ENCODE measurements around the gene PTPN13. TPM values are rescaled to one million over a fixed set of nuclear protein-coding genes. Genes with fewer than 3 reads are reported as not detected.

PTPN13 gene
- total RNA-seq, 2 experiments from 2014 or later, result 3.9 to 4.1 TPM

GRCh38 chr4:86579941-86580340 lies 14.2 kb upstream of the PTPN13 start:
- no peak overlapping the region for H3K27ac Mint-ChIP-seq
- ATAC-seq (ENCODE audit: poor library complexity) (no peak), DNase-seq (no peak)
- no peak for TF ChIP-seq CTCF (IDR thresholded peaks at IDR 0.05)
- CTCF ChIA-PET, result no interaction called here
- no peak overlapping the region for H3K27ac ChIP-seq (ENCODE audit: low read depth in 1 of 2, low read length in 2 of 2)
- intact Hi-C loops (cut with DNase I, micrococcal nuclease), result no loop called here
- H3K4me3 Mint-ChIP-seq, result no peak overlapping the region
- H3K36me3 Mint-ChIP-seq (ENCODE audit: low read depth), result no peaks in the 10 kb centered on the region
- no peaks in the 10 kb centered on the region for H3K4me1 Mint-ChIP-seq (ENCODE audit: low read depth)
- H3K27me3 ChIP-seq (ENCODE audit: control insufficient read depth in 1 of 2, insufficient read depth in 2 of 2, low read length in 2 of 2), result no peaks in the 10 kb centered on the region
- no peaks in the 10 kb centered on the region for H3K36me3 ChIP-seq (ENCODE audit: insufficient read depth, low read length)
- H3K4me3 ChIP-seq (ENCODE audit: low read length), result no peak overlapping the region
- no peaks in the 10 kb centered on the region for H3K27me3 Mint-ChIP-seq
- H3K9me3 Mint-ChIP-seq, result no peaks in the 10 kb centered on the region
- no peaks in the 10 kb centered on the region for H3K9me3 ChIP-seq (ENCODE audit: control insufficient read depth in 1 of 2, insufficient read depth in 1 of 2, low read length in 2 of 2)
- POLR2A ChIA-PET, result no interaction called here
- H3K4me1 ChIP-seq (ENCODE audit: insufficient read depth, low read length), result no peaks in the 10 kb centered on the region

GRCh38 chr4:86582410-86582809 lies 11.7 kb upstream of the PTPN13 start:
- ATAC-seq (ENCODE audit: poor library complexity) (no peak), DNase-seq (no peak)
- Histone ChIP-seq H3K9me3 (ENCODE audit: control insufficient read depth in 1 of 2, insufficient read depth in 1 of 2, low read length in 2 of 2) (no peaks in the 10 kb centered on the region), H3K4me3 (ENCODE audit: low read length) (peak overlapping the region; percentile 19), H3K36me3 (ENCODE audit: insufficient read depth, low read length) (no peaks in the 10 kb centered on the region), H3K27me3 (ENCODE audit: control insufficient read depth in 1 of 2, insufficient read depth in 2 of 2, low read length in 2 of 2) (no peaks in the 10 kb centered on the region), H3K27ac (ENCODE audit: low read depth in 1 of 2, low read length in 2 of 2) (no peak overlapping the region), H3K4me1 (ENCODE audit: insufficient read depth, low read length) (no peaks in the 10 kb centered on the region)
- Mint-ChIP-seq H3K4me3 (no peak overlapping the region), H3K27me3 (peaks cover 6% of the 10 kb centered on the region), H3K9me3 (no peaks in the 10 kb centered on the region), H3K36me3 (ENCODE audit: low read depth) (no peaks in the 10 kb centered on the region), H3K4me1 (ENCODE audit: low read depth) (no peaks in the 10 kb centered on the region), H3K27ac (no peak overlapping the region)
- intact Hi-C loops (cut with DNase I, micrococcal nuclease), result no loop called here
- CTCF ChIA-PET, result interaction anchor here (1.0 kb wide), 1 partner anchor 9 kb away, joined by 3 read pairs; no protein-coding TSS in a partner anchor
- POLR2A ChIA-PET, result no interaction called here
- TF ChIP-seq CTCF (IDR thresholded peaks at IDR 0.05), result no peak

GRCh38 chr4:86586160-86586572 lies 7.9 kb upstream of the PTPN13 start:
- H3K4me3 Mint-ChIP-seq, result no peak overlapping the region
- H3K9me3 Mint-ChIP-seq, result no peaks in the 10 kb centered on the region
- intact Hi-C loops (cut with DNase I, micrococcal nuclease), result no loop called here
- ChIA-PET POLR2A (no interaction called here), CTCF (no interaction called here)
- peaks cover 0 to 3% of the 10 kb centered on the region in 2 experiments for H3K9me3 ChIP-seq (ENCODE audit: control insufficient read depth in 1 of 2, insufficient read depth in 1 of 2, low read length in 2 of 2)
- DNase-seq (peak in 2 of 14 experiments; percentile 10 to 14), ATAC-seq (ENCODE audit: poor library complexity) (no peak)
- H3K27ac ChIP-seq (ENCODE audit: low read depth in 1 of 2, low read length in 2 of 2), result no peak overlapping the region
- peaks cover 7% of the 10 kb centered on the region for H3K27me3 Mint-ChIP-seq
- TF ChIP-seq CTCF (IDR thresholded peaks at IDR 0.05), result no peak
- H3K4me1 ChIP-seq (ENCODE audit: insufficient read depth, low read length), result no peaks in the 10 kb centered on the region
- no peaks in the 10 kb centered on the region for H3K27me3 ChIP-seq (ENCODE audit: control insufficient read depth in 1 of 2, insufficient read depth in 2 of 2, low read length in 2 of 2)
- H3K36me3 ChIP-seq (ENCODE audit: insufficient read depth, low read length), result no peaks in the 10 kb centered on the region
- H3K27ac Mint-ChIP-seq, result no peak overlapping the region
- no peaks in the 10 kb centered on the region for H3K36me3 Mint-ChIP-seq (ENCODE audit: low read depth)
- H3K4me1 Mint-ChIP-seq (ENCODE audit: low read depth), result no peaks in the 10 kb centered on the region
- no peak overlapping the region for H3K4me3 ChIP-seq (ENCODE audit: low read length)

Data from CD4-positive, alpha-beta T cell (primary cell).